GM18870 (cell line): ENCODE results near the gene AKAP3.

ENCODE experiments used
- ATAC-seq: cut with Tn5 transposase; IDR thresholded peaks from one replicate; pipeline ENCODE4 v1.9.1; 2021; ENCODE audit warnings: moderate library complexity; ENCODE audit not compliant: unreplicated experiment

AKAP3 gene

GRCh38 chr12:4603946-4604345 lies 44.9 kb downstream of the AKAP3 start:
- no peak for ATAC-seq

GRCh38 chr12:4603421-4603820 lies 45.4 kb downstream of the AKAP3 start:
- ATAC-seq, result no peak

DNA sequence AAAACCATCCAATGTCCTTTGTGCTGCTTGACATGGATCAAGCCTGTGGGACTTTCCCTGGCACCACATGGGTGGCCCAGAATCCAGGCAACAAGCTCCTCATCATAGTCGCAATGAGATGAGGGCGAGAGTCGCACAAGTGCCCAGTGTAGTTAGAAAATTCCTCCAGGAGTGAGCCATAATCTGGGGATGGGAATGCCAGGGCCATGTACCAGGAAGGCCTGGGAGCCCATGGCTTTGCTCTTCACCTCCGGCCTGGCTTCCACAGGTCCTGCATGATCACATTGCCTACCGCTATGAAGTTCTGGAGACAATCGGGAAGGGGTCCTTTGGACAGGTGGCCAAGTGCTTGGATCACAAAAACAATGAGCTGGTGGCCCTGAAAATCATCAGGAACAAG lies 53.0 kb downstream of the AKAP3 start:
- ATAC-seq, result no peak

GRCh38 chr12:4591180-4591687 lies 57.6 kb downstream of the AKAP3 start:
- ATAC-seq, result no peak

DNA sequence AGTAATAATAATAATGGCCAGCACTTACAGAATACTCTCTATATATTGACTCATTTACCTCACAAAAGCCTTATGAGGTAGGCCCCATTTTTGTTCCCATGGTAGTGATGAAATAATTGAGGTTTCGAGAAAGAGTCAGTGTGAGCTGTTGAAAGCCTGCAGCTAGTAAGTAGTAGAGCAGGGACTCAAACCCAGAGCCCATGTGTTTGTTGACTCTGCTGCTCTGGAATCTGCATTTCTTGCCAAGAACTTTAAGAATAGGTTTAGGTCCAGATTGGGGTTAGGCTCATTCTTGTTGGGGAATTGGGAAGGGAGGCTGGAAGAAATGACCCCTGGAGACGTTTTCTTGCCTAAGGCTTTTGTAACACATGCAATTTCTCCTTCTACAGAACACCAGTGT lies 58.9 kb downstream of the AKAP3 start:
- no peak for ATAC-seq

DNA sequence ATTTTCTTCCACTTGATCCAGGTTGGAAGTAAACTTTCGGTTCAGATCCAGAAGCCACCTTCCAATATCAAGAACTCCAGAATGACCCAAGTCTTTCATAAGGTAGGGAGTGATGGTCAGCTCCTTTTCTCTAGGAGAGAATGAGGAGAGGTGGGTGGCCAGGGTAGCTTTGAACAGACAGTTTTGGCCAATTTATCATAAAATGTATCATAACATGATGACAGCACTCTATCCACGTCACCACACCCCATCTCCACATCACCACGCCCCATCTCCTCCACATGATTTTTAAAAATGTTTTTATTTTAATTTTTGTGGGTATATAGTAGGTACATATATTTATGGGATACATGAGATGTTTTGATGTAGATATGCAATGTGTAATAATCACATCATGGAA lies 59.9 kb downstream of the AKAP3 start:
- ATAC-seq, result no peak

- no peak for ATAC-seq
Measured at GRCh38 chr12:4587108-4587507, 61.7 kb downstream of the AKAP3 start.

DNA sequence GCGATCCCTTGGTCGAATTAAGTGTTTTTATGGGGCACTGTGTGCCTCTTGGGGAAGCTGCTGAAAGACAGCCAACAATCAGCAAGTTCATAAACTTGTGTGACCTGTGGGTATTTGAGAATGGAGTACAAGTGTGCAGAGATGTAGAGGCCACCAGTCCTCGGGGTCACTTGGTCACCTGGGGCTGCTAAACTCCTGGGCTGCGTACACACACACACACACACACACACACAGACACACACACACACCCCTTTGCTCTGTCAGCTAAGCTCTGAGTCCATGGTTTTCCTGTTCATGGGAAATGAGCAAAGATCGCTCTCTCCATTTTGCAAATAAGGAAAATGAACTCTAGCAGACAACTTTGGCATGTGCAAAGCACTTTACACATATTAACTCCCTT lies 62.4 kb downstream of the AKAP3 start:
- no peak for ATAC-seq

DNA sequence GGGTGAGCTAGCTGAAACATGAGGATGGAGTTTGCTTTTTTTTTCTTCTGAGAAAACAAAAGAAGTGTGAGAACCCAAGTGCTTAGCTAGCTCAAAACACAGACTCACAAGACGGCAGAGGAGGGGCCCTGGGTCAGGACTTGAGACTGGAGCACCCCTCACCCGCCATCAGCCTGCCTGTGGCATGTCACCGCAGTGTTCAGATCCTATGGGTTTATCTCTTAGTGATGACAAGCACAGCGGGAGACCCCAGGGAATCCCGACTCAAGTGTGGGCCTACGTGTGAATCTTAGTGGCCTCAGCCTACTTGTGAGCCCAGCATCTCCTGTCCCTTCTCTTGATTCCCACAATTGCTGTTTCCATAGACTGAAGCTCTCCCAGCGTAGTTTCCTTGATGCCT lies 64.0 kb downstream of the AKAP3 start:
- ATAC-seq, result no peak

DNA sequence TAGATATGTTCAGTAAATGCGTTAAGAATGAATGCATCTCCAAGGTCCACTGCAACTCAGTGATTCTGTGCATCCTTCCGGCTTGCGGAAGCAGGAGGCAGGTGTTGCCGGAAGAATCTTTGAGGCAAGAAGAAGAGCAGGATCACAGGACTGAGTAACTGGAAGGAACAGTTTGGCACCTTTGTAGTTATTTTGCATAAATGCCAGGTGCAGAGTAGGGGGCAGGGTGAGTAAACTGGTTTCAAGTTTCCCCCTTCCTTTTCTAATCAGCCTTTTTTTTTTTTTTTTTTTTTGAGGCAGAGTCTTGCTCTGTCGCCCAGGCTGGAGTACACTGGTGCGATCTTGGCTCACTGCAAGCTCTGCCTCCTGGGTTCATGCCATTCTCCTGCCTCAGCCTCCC lies 64.6 kb downstream of the AKAP3 start:
- ATAC-seq, result no peak

DNA sequence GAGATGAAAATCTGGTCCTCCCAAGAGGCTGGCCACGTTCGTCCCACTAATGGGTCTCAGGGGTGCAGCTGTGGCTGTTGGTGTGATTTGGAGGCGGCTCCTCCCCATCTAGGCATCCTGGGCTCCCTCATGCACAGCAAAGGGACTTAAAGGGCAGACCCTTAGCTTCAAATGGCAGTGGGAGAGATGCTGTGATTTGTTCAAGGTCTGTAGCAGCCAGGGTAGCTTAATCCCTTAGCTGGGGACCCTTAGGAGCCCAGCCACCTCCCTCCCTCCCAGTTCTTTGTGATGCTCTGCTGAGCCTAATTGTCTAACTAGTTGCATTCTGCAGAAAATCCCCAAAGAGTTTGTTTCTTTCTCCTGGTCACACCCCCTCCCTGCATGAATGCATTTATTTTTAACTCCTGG lies 68.6 kb downstream of the AKAP3 start:
- ATAC-seq, result no peak

GRCh38 chr12:4579305-4580102 lies 69.3 kb downstream of the AKAP3 start:
- no peak for ATAC-seq

DNA sequence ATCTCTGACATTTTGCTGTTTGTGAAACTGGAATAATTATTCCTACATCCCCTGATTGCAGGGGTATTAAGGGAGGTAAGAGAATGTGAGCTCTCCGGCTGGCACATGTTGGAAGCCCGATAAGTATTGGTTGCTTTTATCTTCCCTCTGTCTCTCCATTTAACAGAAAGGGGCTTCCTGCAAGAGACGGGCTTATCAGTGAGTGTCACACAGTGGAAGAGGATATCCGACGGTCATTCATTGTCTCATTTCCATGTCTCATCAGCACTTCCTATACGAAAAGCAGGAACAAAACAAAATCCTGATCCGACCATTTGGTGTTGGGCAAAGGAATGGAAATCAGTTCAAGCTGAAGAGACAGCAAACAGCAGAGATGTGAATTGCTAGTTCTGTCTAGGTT lies 76.2 kb downstream of the AKAP3 start:
- ATAC-seq, result no peak

DNA sequence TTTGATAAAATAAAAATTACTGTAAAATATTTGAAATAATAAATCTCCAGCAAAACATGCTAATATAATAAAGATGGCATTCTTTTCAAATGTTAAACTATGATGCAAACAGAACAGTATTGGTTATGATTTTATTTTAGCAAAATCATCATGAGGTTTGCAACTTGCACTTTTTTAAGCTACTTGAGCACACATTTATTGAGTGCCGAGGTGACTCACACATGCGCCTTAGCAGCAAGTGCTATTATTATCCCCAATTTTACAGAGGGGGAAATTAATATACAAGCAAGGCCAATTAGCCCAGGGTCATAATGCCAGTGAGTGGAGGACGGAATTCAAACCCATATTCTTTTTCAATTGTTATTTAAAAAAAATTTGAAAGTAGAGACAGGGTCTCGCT lies 79.6 kb downstream of the AKAP3 start:
- no peak for ATAC-seq

DNA sequence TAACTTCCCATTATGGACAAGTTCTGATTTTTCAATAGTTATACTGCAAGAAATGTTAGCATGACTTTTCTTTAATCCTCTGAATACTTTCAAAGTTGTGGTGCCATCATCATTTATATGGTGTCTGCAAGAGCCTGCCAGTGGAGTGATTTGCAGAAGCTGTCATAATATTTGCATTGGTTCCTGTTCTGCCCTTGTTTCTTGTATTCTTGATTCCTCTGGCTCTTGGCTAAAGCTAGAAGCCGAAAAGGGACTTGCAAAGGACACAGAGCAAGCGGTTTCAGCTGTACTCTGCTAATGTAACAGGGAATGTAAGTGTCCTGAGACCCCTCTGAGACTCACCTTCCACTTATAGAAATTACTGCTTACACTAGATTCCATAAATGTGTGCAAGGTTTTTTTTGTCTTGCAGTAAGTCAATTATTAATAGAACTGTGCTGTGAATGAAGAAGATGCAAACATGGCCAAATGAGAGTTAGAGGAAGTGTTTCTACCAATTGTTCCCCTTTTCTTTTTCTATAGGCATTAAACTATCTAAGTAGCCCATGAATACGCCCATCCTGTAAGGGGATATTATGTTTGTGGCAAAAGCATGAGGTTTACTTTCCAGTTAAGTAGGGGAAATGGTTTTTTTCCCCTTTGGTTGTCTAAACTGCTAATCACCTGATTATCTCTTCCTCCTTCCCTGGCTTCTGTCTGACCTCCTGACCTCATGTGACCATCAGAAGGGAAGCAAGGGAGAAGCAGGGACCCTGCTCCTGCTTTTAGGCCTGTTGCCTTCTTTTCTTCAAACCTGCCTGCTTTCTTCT lies 81.6 kb downstream of the AKAP3 start:
- ATAC-seq, result peak; percentile 46

DNA sequence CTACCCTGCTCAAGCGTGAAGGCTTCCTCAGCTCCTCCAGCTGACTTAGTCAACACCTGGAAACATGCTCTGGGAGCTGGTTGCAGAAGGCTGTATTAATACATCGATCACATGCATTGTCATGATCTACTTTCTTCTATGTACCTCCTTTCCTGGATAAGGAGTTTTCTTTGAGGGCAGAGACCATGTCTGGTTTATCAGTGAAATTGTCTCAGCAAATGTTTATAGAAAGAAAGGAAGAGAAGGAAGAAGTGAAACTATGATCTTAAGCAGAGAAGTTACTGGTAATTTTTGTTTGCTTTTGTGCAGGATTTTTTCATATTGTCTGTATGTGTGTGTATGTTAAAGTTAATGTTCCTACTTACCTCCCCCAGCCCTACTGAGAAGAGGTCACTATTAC lies 82.4 kb downstream of the AKAP3 start:
- ATAC-seq, result no peak
